HUES6 (cell line): Measurements from ENCODE around the gene RAB15.

Experiments
- H3K27ac ChIP-seq: 2 replicates; pipeline ENCODE4 v1.7.0; 2013; ENCODE audit warnings: low read depth, mild to moderate bottlenecking, low read length, inconsistent platforms
- H3K27me3 ChIP-seq: 2 replicates; pipeline ENCODE4 v1.6.1; 2013; ENCODE audit warnings: low read length; ENCODE audit not compliant: control insufficient read depth, insufficient read depth
- H3K36me3 ChIP-seq: 2 replicates; pipeline ENCODE4 v1.6.1; 2013; ENCODE audit warnings: low read length; ENCODE audit not compliant: control insufficient read depth, insufficient read depth
- H3K4me1 ChIP-seq: 2 replicates; pipeline ENCODE4 v1.6.1; 2013; ENCODE audit warnings: low read length; ENCODE audit not compliant: control insufficient read depth, insufficient read depth
- H3K4me3 ChIP-seq: 2 replicates; pipeline ENCODE4 v1.5.1; 2013; ENCODE audit warnings: low read depth, low read length
- H3K9ac ChIP-seq: one replicate; pipeline ENCODE4 v1.6.1; 2013; ENCODE audit warnings: mild to moderate bottlenecking, low read length
- H3K9me3 ChIP-seq: 2 replicates; pipeline ENCODE4 v1.6.1; 2013; ENCODE audit warnings: low read depth, low read length; ENCODE audit not compliant: control insufficient read depth, insufficient read depth

Gene RAB15

GRCh38 chr14:64899958-64900357 is 72.2 kb downstream of the RAB15 start:
- H3K36me3 ChIP-seq = no peaks in the 10 kb centered on the region
- H3K9ac ChIP-seq = no peak overlapping the region
- H3K27ac ChIP-seq = no peak overlapping the region
- no peaks in the 10 kb centered on the region for H3K27me3 ChIP-seq
- no peaks in the 10 kb centered on the region for H3K4me1 ChIP-seq
- H3K4me3 ChIP-seq = no peak overlapping the region
- H3K9me3 ChIP-seq = no peaks in the 10 kb centered on the region
